Activated T-helper 2 cell treated with anti-CD3 and anti-CD28 coated beads, Interferon-gamma antibody, Interleukin-2, Interleukin-4, amounts not matched to agents 10 μg/mL and 5 μg/mL and 100 μg/mL, durations not matched to agents 14 hours and 24 hours and 36 hours (primary cell): Measurements from ENCODE around the gene OPN1MW3. TPM values are rescaled to one million over a fixed set of nuclear protein-coding genes. Genes with fewer than 3 reads are reported as not detected.
"Not testable (repeated sequence)": the region's sequence is repeated elsewhere in the genome, so short reads cannot be mapped to it uniquely, and the experiment has no call there.

Source experiments
- DNase-seq: peaks from one replicate; pipeline ENCODE4 v3.0.0; 2021; ENCODE audit warnings: low spot score
- H3K27ac Mint-ChIP-seq: one replicate; pipeline ENCODE4 v1.8.0; 2021; ENCODE audit warnings: mixed read lengths
- H3K27me3 Mint-ChIP-seq: one replicate; pipeline ENCODE4 v1.8.0; 2021; ENCODE audit warnings: low read depth, mixed read lengths
- H3K36me3 Mint-ChIP-seq: one replicate; pipeline ENCODE4 v1.8.0; 2021; ENCODE audit warnings: low read depth, mixed read lengths
- H3K4me1 Mint-ChIP-seq: one replicate; pipeline ENCODE4 v1.8.0; 2021; ENCODE audit warnings: low read depth, mixed read lengths
- H3K4me3 Mint-ChIP-seq: one replicate; pipeline ENCODE4 v1.8.0; 2021; ENCODE audit warnings: low read depth, mild to moderate bottlenecking, moderate library complexity, mixed read lengths
- H3K9me3 Mint-ChIP-seq: one replicate; pipeline ENCODE4 v1.8.0; 2021; ENCODE audit warnings: mixed read lengths
- intact Hi-C: fragments of 100-400 bp; cut with micrococcal nuclease; formaldehyde crosslinking; loops from one replicate; pipeline ENCODE4 v1.15.1; 2023
- total RNA-seq: library from RNA; stranded (reverse); gene quantifications from 2 replicates; pipeline ENCODE4 v1.2.3, GENCODE V29; 2022

Gene OPN1MW3
- not detected in 2 replicates for total RNA-seq

GRCh38 chrX:154257282-154257681 is at the start of gene OPN1MW3:
Gene OPN1MW3 (plus strand): TSS chrX:154257582. CDS start chrX:154257620, 38 bp downstream.
- H3K27me3 Mint-ChIP-seq, H3K4me3 Mint-ChIP-seq, intact Hi-C loops, H3K36me3 Mint-ChIP-seq, H3K9me3 Mint-ChIP-seq, DNase-seq, H3K4me1 Mint-ChIP-seq, H3K27ac Mint-ChIP-seq: not testable (repeated sequence)

- H3K9me3 Mint-ChIP-seq, H3K36me3 Mint-ChIP-seq, H3K4me1 Mint-ChIP-seq, H3K4me3 Mint-ChIP-seq, DNase-seq, intact Hi-C loops, H3K27ac Mint-ChIP-seq, H3K27me3 Mint-ChIP-seq: not testable (repeated sequence)
Measured at GRCh38 chrX:154209670-154210418, 47.5 kb upstream of the OPN1MW3 start.

GRCh38 chrX:154211057-154211456 is 46.3 kb upstream of the OPN1MW3 start:
- DNase-seq, intact Hi-C loops, H3K4me3 Mint-ChIP-seq, H3K27me3 Mint-ChIP-seq, H3K27ac Mint-ChIP-seq, H3K36me3 Mint-ChIP-seq, H3K9me3 Mint-ChIP-seq, H3K4me1 Mint-ChIP-seq: not testable (repeated sequence)

- H3K9me3 Mint-ChIP-seq, H3K36me3 Mint-ChIP-seq, intact Hi-C loops, H3K4me1 Mint-ChIP-seq, DNase-seq, H3K27ac Mint-ChIP-seq, H3K4me3 Mint-ChIP-seq, H3K27me3 Mint-ChIP-seq: not testable (repeated sequence)
Measured at GRCh38 chrX:154211499-154211898, 45.9 kb upstream of the OPN1MW3 start.

GRCh38 chrX:154219456-154219855 is 37.9 kb upstream of the OPN1MW3 start, which contains the start of gene OPN1MW2:
Gene OPN1MW2 (plus strand): TSS chrX:154219756. CDS start chrX:154219816, 60 bp downstream.
- DNase-seq, intact Hi-C loops, H3K36me3 Mint-ChIP-seq, H3K9me3 Mint-ChIP-seq, H3K4me1 Mint-ChIP-seq, H3K4me3 Mint-ChIP-seq, H3K27me3 Mint-ChIP-seq, H3K27ac Mint-ChIP-seq: not testable (repeated sequence)

- H3K9me3 Mint-ChIP-seq, H3K4me3 Mint-ChIP-seq, H3K27me3 Mint-ChIP-seq, H3K27ac Mint-ChIP-seq, intact Hi-C loops, H3K36me3 Mint-ChIP-seq, H3K4me1 Mint-ChIP-seq, DNase-seq: not testable (repeated sequence)
Measured at GRCh38 chrX:154225292-154225691, 32.1 kb upstream of the OPN1MW3 start.

- intact Hi-C loops, H3K4me1 Mint-ChIP-seq, H3K27me3 Mint-ChIP-seq, H3K36me3 Mint-ChIP-seq, H3K4me3 Mint-ChIP-seq, H3K9me3 Mint-ChIP-seq, H3K27ac Mint-ChIP-seq, DNase-seq: not testable (repeated sequence)
Measured at GRCh38 chrX:154226706-154227105, 30.7 kb upstream of the OPN1MW3 start.

GRCh38 chrX:154231443-154231842 is 25.9 kb upstream of the OPN1MW3 start:
- H3K27ac Mint-ChIP-seq, H3K4me3 Mint-ChIP-seq, DNase-seq, H3K27me3 Mint-ChIP-seq, intact Hi-C loops, H3K9me3 Mint-ChIP-seq, H3K4me1 Mint-ChIP-seq, H3K36me3 Mint-ChIP-seq: not testable (repeated sequence)

GRCh38 chrX:154233620-154234019 is 23.8 kb upstream of the OPN1MW3 start:
- H3K9me3 Mint-ChIP-seq, H3K36me3 Mint-ChIP-seq, H3K4me3 Mint-ChIP-seq, H3K27ac Mint-ChIP-seq, DNase-seq, intact Hi-C loops, H3K4me1 Mint-ChIP-seq, H3K27me3 Mint-ChIP-seq: not testable (repeated sequence)

- H3K27me3 Mint-ChIP-seq, H3K4me3 Mint-ChIP-seq, H3K36me3 Mint-ChIP-seq, H3K27ac Mint-ChIP-seq, intact Hi-C loops, H3K9me3 Mint-ChIP-seq, H3K4me1 Mint-ChIP-seq, DNase-seq: not testable (repeated sequence)
Measured at GRCh38 chrX:154238939-154239559, 18.3 kb upstream of the OPN1MW3 start.

- H3K27ac Mint-ChIP-seq, H3K36me3 Mint-ChIP-seq, H3K9me3 Mint-ChIP-seq, H3K4me3 Mint-ChIP-seq, H3K27me3 Mint-ChIP-seq, intact Hi-C loops, DNase-seq, H3K4me1 Mint-ChIP-seq: not testable (repeated sequence)
Measured at GRCh38 chrX:154239982-154240503, 17.3 kb upstream of the OPN1MW3 start.

GRCh38 chrX:154247377-154248045 is 9.9 kb upstream of the OPN1MW3 start:
- H3K36me3 Mint-ChIP-seq, H3K4me3 Mint-ChIP-seq, H3K27ac Mint-ChIP-seq, H3K4me1 Mint-ChIP-seq, H3K27me3 Mint-ChIP-seq, intact Hi-C loops, DNase-seq, H3K9me3 Mint-ChIP-seq: not testable (repeated sequence)

- DNase-seq, H3K9me3 Mint-ChIP-seq, H3K4me3 Mint-ChIP-seq, H3K27ac Mint-ChIP-seq, H3K27me3 Mint-ChIP-seq, H3K36me3 Mint-ChIP-seq, intact Hi-C loops, H3K4me1 Mint-ChIP-seq: not testable (repeated sequence)
Measured at GRCh38 chrX:154248076-154248475, 9.3 kb upstream of the OPN1MW3 start.
